K562 (cell line): ENCODE results near the gene MMUT. TPM values are rescaled to one million over a fixed set of nuclear protein-coding genes. Genes with fewer than 3 reads are reported as not detected.

Source experiments
- ATAC-seq: fragments of 200-7000 bp; cut with Tn5 transposase; 3 replicates; pipeline ENCODE4 v1.9.1; 2020; ENCODE audit warnings: moderate library complexity
- BruUV-seq: library from RNA; stranded (reverse); fragments of 400-500 nt; replicated peaks from 2 replicates; lab custom pipeline; 2021; lab: Mats Ljungman, UMichigan
- CTCF ChIA-PET: fragments of 300-600 bp; formaldehyde crosslinking; extraction: SDS; loops from one replicate; lab custom pipeline; 2021; ENCODE audit warnings: low intra/inter-chr PET ratio; lab: Yijun Ruan, JAX
- POLR2A ChIA-PET: fragments of 300-600, 350-650 bp; sonication (Branson Sonifier 250); formaldehyde crosslinking; extraction: SDS; loops from one replicate; lab custom pipeline; 2021; ENCODE audit warnings: antibody characterized with exemption, inconsistent platforms; lab: Yijun Ruan, JAX
- DNase-seq, 4 experiments: peaks; one replicate each; pipeline versions ENCODE4 v3.0.0 to v3.0.0-alpha.2; 2011 to 2018; ENCODE audit warnings: low spot score in 3 of 4, mixed read lengths in 3 of 4; ENCODE audit errors: extremely low read depth in 1 of 4
- FAIRE-seq: peaks from 2 replicates; lab custom pipeline; 2011; peaks lifted over from hg19 to GRCh38; lab: Jason Lieb, UNC
- H2AFZ ChIP-seq: 2 replicates; pipeline ENCODE4 v1.6.0; 2011; ENCODE audit warnings: low read depth, low read length, control low read depth, inconsistent platforms
- H3K27ac ChIP-seq: fragments of 200-600 bp; 3 replicates; pipeline ENCODE4 v1.8.0; 2011; ENCODE audit warnings: low read depth, mild to moderate bottlenecking, control low read depth, inconsistent platforms, low read length, moderate library complexity, mixed read lengths; ENCODE audit errors: extremely low read depth
- H3K27me3 ChIP-seq, 2 experiments: fragments of 300-600 bp in 1 of 2; 2 replicates in 1 of 2; 3 replicates in 1 of 2; pipeline versions ENCODE4 v1.6.0 to v1.8.0; 2011; ENCODE audit warnings: inconsistent platforms in 2 of 2, low read length in 2 of 2, mild to moderate bottlenecking in 1 of 2, mixed read lengths in 1 of 2, moderate library complexity in 1 of 2; ENCODE audit not compliant: control insufficient read depth in 2 of 2, insufficient read depth in 2 of 2
- H3K36me3 ChIP-seq: fragments of 300-600 bp; 3 replicates; pipeline ENCODE4 v1.8.0; 2011; ENCODE audit warnings: mild to moderate bottlenecking, low read length, inconsistent platforms; ENCODE audit not compliant: control insufficient read depth, insufficient read depth
- H3K4me1 ChIP-seq, 2 experiments: fragments of 200-600 bp in 1 of 2; replicated peaks in 1 of 2; 2 replicates in 1 of 2; 3 replicates in 1 of 2; pipeline versions ENCODE4 v1.5.1 to v1.8.0; 2011; ENCODE audit warnings: inconsistent platforms in 2 of 2, low read length in 2 of 2, mild to moderate bottlenecking in 1 of 2, mixed read lengths in 1 of 2, moderate library complexity in 1 of 2; ENCODE audit not compliant: control insufficient read depth in 2 of 2, insufficient read depth in 2 of 2
- H3K4me2 ChIP-seq: 2 replicates; pipeline ENCODE4 v1.6.1; 2011; ENCODE audit warnings: low read length, control low read depth, inconsistent platforms, mixed read lengths; ENCODE audit not compliant: insufficient read depth
- H3K4me3 ChIP-seq: fragments of 200-600 bp; sonication (generic), shearing (Covaris generic); 2 replicates; pipeline ENCODE4 v1.5.1; 2016; ENCODE audit warnings: control low read depth, inconsistent platforms
- H3K79me2 ChIP-seq: fragments of 200-600 bp; 3 replicates; pipeline ENCODE4 v1.8.0; 2011; ENCODE audit warnings: low read length, inconsistent platforms; ENCODE audit not compliant: control insufficient read depth, insufficient read depth
- H3K9ac ChIP-seq, 2 experiments: 2 replicates each; pipeline versions ENCODE4 v1.6.0 to v1.6.1; 2011; ENCODE audit warnings: low read depth in 2 of 2, low read length in 2 of 2, control low read depth in 1 of 2, inconsistent platforms in 1 of 2, mild to moderate bottlenecking in 1 of 2, mixed read lengths in 1 of 2; ENCODE audit not compliant: insufficient read depth in 1 of 2
- H3K9me1 ChIP-seq: one replicate; pipeline ENCODE4 v1.6.0; 2011; ENCODE audit warnings: inconsistent platforms, mild to moderate bottlenecking, low read length, moderate library complexity; ENCODE audit not compliant: control insufficient read depth, insufficient read depth
- H3K9me3 ChIP-seq: replicated peaks from 2 replicates; pipeline ENCODE4 v1.5.1; 2011; ENCODE audit warnings: low read depth, low read length, inconsistent platforms; ENCODE audit not compliant: control insufficient read depth, insufficient read depth
- H4K20me1 ChIP-seq: replicated peaks from 2 replicates; pipeline ENCODE4 v1.6.1; 2011; ENCODE audit warnings: low read length, inconsistent platforms, mixed read lengths; ENCODE audit not compliant: control insufficient read depth, insufficient read depth
- FOSL1 ChIP-seq: fragments of 200-800 bp; sonication (Bioruptor generic); conservative IDR thresholded peaks from 2 replicates; pipeline ENCODE4 v1.6.1; 2016; ENCODE audit warnings: missing genetic modification characterization, missing compliant biosample characterization
- NFE2L1 ChIP-seq: fragments of 450-650 bp; IDR thresholded peaks from 2 replicates; pipeline ENCODE4 v1.6.1; 2016; ENCODE audit warnings: missing genetic modification characterization, low read depth, mild to moderate bottlenecking, missing compliant biosample characterization, moderate library complexity, borderline replicate concordance
- PML ChIP-seq: IDR thresholded peaks from 2 replicates; pipeline ENCODE4 v1.6.1; 2012; ENCODE audit warnings: low read length, inconsistent platforms
- ZNF436 ChIP-seq: fragments of 250-450, 450-650 bp; sonication (Bioruptor Pico); formaldehyde crosslinking; IDR thresholded peaks from 2 replicates; pipeline ENCODE4 v1.7.0; 2020; ENCODE audit warnings: mild to moderate bottlenecking
- WGBS: fragments of 100-300 bp; shearing (Covaris generic); methylation state at CpG from one replicate; pipeline ENCODE4 v1.1.6; 2016; ENCODE audit warnings: low coverage, mixed read lengths; ENCODE audit not compliant: insufficient coverage; ENCODE audit errors: missing lambda C conversion rate; 5-methylcytosine and 5-hydroxymethylcytosine counted together
- in situ Hi-C: fragments of 300-500 bp; cut with MboI; formaldehyde crosslinking; loops from 4 replicates; pipeline ENCODE4 v1.15.0; 2018; ENCODE audit warnings: inconsistent platforms, mixed read lengths
- intact Hi-C: fragments of 100-400 bp; cut with micrococcal nuclease; formaldehyde crosslinking; loops from 2 replicates; pipeline ENCODE4 v1.14.2; 2022
- polyA plus RNA-seq, 8 experiments: library from polyadenylated mRNA; depleted of rRNA in 4 of 8; stranded (reverse) in 5 of 8; unstranded in 3 of 8; fragments of >200 nt; fragmentation: Nextera tagmentation in 2 of 8; fragmentation: Illumina TruSeq in 1 of 8; extraction: Ambion mirVana in 2 of 8; extraction: Trizol in 1 of 8; gene quantifications; 2 replicates each; pipeline versions ENCODE4 v1.2.1 to v1.2.3, GENCODE V29; 2011 to 2014; ENCODE audit warnings: inconsistent platforms in 1 of 8, missing spikeins in 1 of 8
- total RNA-seq, 7 experiments: library from RNA; depleted of rRNA in 6 of 7; stranded (reverse); fragments of >200 nt in 6 of 7; fragmentation: Illumina TruSeq in 2 of 7; extraction: Trizol in 2 of 7; gene quantifications; 2 replicates each; pipeline versions ENCODE4 v1.2.1 to v1.2.3, GENCODE V29; 2011 to 2021; ENCODE audit warnings: low replicate concordance in 1 of 7
- TF ChIP-seq, protein P1 (sequence below): fragments of 250-450 bp; sonication (Bioruptor Pico); IDR thresholded peaks from 2 replicates; pipeline ENCODE4 v1.4.0; 2020; ENCODE audit warnings: mild to moderate bottlenecking, moderate library complexity
- TF ChIP-seq, protein P2 (sequence below): sonication (generic); formaldehyde crosslinking; IDR thresholded peaks from 2 replicates; pipeline ENCODE4 v1.8.0; 2023; ENCODE audit warnings: mild to moderate bottlenecking, missing genetic modification reagents
- TF ChIP-seq, protein P3 (sequence below): fragments of 250-450 bp; sonication (Bioruptor Pico); IDR thresholded peaks from 2 replicates; pipeline ENCODE4 v1.6.1; 2021; ENCODE audit warnings: mild to moderate bottlenecking
- TF ChIP-seq, protein P4 (sequence below), 2 experiments: fragments of 450-650 bp; IDR thresholded peaks; 2 replicates each; pipeline ENCODE4 v1.6.1; 2016
- TF ChIP-seq, protein P5 (sequence below): fragments of 450-650 bp; IDR thresholded peaks from 2 replicates; pipeline ENCODE4 v1.6.1; 2018; ENCODE audit not compliant: partially characterized antibody

MMUT gene
- total and polyA plus RNA-seq, 9 of the 15 experiments (the other 6 are each of a cell fraction or from before 2014, with no cell fraction given), result 7.1 to 26.4 (median 16.0) TPM

DNA sequence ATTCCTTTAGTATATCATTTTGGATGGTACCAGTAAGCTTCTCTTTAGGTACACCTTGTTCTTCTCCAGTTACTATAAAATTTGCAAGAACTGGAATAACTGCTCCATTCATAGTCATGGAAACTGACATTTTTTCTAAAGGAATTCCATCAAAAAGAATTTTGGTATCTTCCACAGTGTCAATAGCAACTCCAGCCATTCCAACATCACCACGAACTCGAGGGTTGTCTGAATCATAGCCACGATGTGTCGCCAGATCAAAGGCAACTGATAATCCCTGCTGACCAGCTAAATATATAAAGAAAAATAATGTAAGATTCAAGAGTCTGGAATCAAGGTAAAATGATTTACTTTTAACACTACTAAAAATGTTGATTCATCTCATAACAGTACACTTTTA, 5.3 kb downstream of the MMUT start:
- no peak overlapping the region for H3K4me2 ChIP-seq
- H3K36me3 ChIP-seq, result peaks cover 25% of the 10 kb centered on the region
- peaks cover 0 to 3% of the 10 kb centered on the region in 2 experiments; a peak in 1 of 5 replicates for H3K4me1 ChIP-seq
- peaks cover 13% of the 10 kb centered on the region for H3K79me2 ChIP-seq
- H3K9me3 ChIP-seq, result no peaks in the 10 kb centered on the region
- intact Hi-C loops, result no loop called here
- CTCF ChIA-PET, result no interaction called here
- no peaks in the 10 kb centered on the region for H3K9me1 ChIP-seq
- no peaks in the 10 kb centered on the region for H3K27me3 ChIP-seq
- 29% methylated on average over 4 of the region's 4 CpGs for WGBS
- FAIRE-seq (no peak), ATAC-seq (no peak), DNase-seq (peak in 1 of 4 experiments; percentile 16)
- no peak overlapping the region for H3K4me3 ChIP-seq
- H2AFZ ChIP-seq, result no peak overlapping the region
- no peak overlapping the region for H3K9ac ChIP-seq
- H4K20me1 ChIP-seq, result no peaks in the 10 kb centered on the region
- in situ Hi-C loops, result no loop called here
- POLR2A ChIA-PET, result interaction anchor here (0.6 to 1.2 kb wide), 2 partner anchors 9 to 11 kb away, joined by 3 read pairs; no protein-coding TSS in a partner anchor
- no peak overlapping the region for H3K27ac ChIP-seq
- TF ChIP-seq, protein P1, sequence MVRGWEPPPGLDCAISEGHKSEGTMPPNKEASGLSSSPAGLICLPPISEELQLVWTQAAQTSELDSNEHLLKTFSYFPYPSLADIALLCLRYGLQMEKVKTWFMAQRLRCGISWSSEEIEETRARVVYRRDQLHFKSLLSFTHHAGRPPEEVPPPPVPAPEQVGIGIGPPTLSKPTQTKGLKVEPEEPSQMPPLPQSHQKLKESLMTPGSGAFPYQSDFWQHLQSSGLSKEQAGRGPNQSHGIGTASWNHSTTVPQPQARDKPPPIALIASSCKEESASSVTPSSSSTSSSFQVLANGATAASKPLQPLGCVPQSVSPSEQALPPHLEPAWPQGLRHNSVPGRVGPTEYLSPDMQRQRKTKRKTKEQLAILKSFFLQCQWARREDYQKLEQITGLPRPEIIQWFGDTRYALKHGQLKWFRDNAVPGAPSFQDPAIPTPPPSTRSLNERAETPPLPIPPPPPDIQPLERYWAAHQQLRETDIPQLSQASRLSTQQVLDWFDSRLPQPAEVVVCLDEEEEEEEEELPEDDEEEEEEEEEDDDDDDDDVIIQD (CRISPR knock-in tag), result no peak
- TF ChIP-seq PML (no peak), ZNF436 (CRISPR knock-in tag) (no peak), NFE2L1 (tag) (no peak), FOSL1 (tag) (0 out of 2 replicates have a peak, but pooled peaks have one; percentile 29)
- TF ChIP-seq, protein P2, sequence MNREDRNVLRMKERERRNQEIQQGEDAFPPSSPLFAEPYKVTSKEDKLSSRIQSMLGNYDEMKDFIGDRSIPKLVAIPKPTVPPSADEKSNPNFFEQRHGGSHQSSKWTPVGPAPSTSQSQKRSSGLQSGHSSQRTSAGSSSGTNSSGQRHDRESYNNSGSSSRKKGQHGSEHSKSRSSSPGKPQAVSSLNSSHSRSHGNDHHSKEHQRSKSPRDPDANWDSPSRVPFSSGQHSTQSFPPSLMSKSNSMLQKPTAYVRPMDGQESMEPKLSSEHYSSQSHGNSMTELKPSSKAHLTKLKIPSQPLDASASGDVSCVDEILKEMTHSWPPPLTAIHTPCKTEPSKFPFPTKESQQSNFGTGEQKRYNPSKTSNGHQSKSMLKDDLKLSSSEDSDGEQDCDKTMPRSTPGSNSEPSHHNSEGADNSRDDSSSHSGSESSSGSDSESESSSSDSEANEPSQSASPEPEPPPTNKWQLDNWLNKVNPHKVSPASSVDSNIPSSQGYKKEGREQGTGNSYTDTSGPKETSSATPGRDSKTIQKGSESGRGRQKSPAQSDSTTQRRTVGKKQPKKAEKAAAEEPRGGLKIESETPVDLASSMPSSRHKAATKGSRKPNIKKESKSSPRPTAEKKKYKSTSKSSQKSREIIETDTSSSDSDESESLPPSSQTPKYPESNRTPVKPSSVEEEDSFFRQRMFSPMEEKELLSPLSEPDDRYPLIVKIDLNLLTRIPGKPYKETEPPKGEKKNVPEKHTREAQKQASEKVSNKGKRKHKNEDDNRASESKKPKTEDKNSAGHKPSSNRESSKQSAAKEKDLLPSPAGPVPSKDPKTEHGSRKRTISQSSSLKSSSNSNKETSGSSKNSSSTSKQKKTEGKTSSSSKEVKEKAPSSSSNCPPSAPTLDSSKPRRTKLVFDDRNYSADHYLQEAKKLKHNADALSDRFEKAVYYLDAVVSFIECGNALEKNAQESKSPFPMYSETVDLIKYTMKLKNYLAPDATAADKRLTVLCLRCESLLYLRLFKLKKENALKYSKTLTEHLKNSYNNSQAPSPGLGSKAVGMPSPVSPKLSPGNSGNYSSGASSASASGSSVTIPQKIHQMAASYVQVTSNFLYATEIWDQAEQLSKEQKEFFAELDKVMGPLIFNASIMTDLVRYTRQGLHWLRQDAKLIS, result no peak
- TF ChIP-seq, protein P3, sequence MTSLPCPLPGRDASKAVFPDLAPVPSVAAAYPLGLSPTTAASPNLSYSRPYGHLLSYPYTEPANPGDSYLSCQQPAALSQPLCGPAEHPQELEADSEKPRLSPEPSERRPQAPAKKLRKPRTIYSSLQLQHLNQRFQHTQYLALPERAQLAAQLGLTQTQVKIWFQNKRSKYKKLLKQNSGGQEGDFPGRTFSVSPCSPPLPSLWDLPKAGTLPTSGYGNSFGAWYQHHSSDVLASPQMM (CRISPR knock-in tag), result no peak
- TF ChIP-seq, protein P4, sequence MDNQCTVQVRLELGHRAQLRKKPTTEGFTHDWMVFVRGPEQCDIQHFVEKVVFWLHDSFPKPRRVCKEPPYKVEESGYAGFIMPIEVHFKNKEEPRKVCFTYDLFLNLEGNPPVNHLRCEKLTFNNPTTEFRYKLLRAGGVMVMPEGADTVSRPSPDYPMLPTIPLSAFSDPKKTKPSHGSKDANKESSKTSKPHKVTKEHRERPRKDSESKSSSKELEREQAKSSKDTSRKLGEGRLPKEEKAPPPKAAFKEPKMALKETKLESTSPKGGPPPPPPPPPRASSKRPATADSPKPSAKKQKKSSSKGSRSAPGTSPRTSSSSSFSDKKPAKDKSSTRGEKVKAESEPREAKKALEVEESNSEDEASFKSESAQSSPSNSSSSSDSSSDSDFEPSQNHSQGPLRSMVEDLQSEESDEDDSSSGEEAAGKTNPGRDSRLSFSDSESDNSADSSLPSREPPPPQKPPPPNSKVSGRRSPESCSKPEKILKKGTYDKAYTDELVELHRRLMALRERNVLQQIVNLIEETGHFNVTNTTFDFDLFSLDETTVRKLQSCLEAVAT (IDR thresholded peaks at IDR 0.05), result no peak
- TF ChIP-seq, protein P5, sequence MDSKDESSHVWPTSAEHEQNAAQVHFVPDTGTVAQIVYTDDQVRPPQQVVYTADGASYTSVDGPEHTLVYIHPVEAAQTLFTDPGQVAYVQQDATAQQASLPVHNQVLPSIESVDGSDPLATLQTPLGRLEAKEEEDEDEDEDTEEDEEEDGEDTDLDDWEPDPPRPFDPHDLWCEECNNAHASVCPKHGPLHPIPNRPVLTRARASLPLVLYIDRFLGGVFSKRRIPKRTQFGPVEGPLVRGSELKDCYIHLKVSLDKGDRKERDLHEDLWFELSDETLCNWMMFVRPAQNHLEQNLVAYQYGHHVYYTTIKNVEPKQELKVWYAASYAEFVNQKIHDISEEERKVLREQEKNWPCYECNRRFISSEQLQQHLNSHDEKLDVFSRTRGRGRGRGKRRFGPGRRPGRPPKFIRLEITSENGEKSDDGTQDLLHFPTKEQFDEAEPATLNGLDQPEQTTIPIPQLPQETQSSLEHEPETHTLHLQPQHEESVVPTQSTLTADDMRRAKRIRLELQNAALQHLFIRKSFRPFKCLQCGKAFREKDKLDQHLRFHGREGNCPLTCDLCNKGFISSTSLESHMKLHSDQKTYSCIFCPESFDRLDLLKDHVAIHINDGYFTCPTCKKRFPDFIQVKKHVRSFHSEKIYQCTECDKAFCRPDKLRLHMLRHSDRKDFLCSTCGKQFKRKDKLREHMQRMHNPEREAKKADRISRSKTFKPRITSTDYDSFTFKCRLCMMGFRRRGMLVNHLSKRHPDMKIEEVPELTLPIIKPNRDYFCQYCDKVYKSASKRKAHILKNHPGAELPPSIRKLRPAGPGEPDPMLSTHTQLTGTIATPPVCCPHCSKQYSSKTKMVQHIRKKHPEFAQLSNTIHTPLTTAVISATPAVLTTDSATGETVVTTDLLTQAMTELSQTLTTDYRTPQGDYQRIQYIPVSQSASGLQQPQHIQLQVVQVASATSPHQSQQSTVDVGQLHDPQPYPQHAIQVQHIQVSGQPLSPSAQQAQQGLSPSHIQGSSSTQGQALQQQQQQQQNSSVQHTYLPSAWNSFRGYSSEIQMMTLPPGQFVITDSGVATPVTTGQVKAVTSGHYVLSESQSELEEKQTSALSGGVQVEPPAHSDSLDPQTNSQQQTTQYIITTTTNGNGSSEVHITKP, result peak; percentile 48
- BruUV-seq, result no TSS peak
